Fibroblast of mammary gland (primary cell): ENCODE results near the gene DDX55.

Experiments
- DNase-seq: peaks from one replicate; pipeline ENCODE4 v3.0.0-alpha.2; 2010; ENCODE audit warnings: low read depth
- H3K4me3 ChIP-seq: 2 replicates; pipeline ENCODE4 v1.5.1; 2011; ENCODE audit warnings: low read depth, mild to moderate bottlenecking, low read length, moderate library complexity; ENCODE audit not compliant: control insufficient read depth
- CTCF ChIP-seq: conservative IDR thresholded peaks from 2 replicates; pipeline ENCODE4 v1.5.1; 2011; ENCODE audit warnings: low read depth, low read length, inconsistent platforms; ENCODE audit not compliant: control insufficient read depth, insufficient read depth

The DDX55 gene

DNA sequence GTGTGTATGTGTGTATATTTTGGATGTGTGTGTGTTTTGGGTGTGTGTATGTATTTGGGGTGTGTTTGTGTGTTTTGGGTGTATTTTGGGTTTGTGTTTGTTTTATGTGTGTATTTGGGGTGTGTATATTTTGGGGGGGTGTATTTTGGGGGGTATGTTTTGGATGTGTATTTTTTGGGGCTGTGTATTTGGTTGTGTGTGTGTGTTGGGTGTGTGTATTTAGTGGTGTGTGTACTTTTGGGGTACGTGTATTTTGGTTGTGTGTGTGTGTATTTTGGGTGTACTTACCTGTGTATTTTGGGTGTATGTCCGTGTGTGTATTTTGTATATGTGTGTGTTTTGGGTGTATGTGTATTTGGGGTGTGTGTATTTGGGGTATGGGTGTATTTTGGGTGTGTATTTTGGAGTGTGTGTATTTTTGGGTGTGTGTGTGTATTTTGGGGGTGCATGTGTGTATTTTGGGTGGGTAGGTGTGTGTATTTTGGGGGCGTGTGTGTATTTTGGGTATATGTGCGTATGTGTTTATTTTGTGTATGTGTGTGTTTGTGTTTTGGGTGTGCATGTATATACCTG lies 52.3 kb downstream of the DDX55 start:
- DNase-seq, result no peak
- no peak for TF ChIP-seq CTCF
- H3K4me3 ChIP-seq, result no peak overlapping the region

DNA sequence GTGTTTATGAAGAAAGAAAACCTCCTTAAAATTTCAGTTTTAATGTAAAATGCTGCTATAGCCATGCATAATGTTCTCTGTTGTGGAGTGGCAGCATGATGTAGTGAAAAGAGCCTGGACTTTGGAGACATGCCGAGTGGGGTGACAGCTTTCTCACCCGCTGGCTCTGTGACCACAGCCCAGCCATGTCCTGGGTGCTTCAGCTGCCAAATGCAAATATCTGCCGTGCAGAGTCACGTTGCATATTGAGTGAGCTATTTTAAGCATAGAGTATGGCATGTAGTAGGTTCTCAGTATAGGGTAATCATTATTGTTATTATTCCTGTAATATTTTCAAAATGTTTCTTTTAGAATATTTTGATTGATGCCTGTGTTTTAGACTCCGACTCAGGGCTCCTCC lies 53.5 kb downstream of the DDX55 start:
- no peak for DNase-seq
- no peak overlapping the region for H3K4me3 ChIP-seq
- TF ChIP-seq CTCF, result no peak

GRCh38 chr12:123656392-123656791 lies 54.5 kb downstream of the DDX55 start:
- TF ChIP-seq CTCF, result no peak
- DNase-seq, result no peak
- no peak overlapping the region for H3K4me3 ChIP-seq

GRCh38 chr12:123657211-123657610 lies 55.3 kb downstream of the DDX55 start:
- DNase-seq, result no peak
- H3K4me3 ChIP-seq, result no peak overlapping the region
- no peak for TF ChIP-seq CTCF

GRCh38 chr12:123659996-123660727 lies 58.3 kb downstream of the DDX55 start:
- no peak for TF ChIP-seq CTCF
- no peak overlapping the region for H3K4me3 ChIP-seq
- DNase-seq, result peak; percentile 94

- DNase-seq, result no peak
These were observed 65.9 kb downstream of the DDX55 start for GRCh38 chr12:123667771-123668170.

More at GRCh38 chr12:123667771-123668170, 65.9 kb downstream of the DDX55 start:
- H3K4me3 ChIP-seq, result no peak overlapping the region
- no peak for TF ChIP-seq CTCF
